Gastrocnemius medialis (tissue), 4 donors: ENCODE data around the gene KRTAP5-3.

Source experiments
- POLR2A ChIP-seq, 2 donors: fragments of 450-650 bp; IDR thresholded peaks; one replicate each; pipeline ENCODE4 v1.6.1; 2017; ENCODE audit warnings: antibody characterized with exemption in 2 of 2, mild to moderate bottlenecking in 2 of 2, moderate library complexity in 2 of 2
- TF ChIP-seq, protein P1 (sequence below), 5 experiments: fragments of 450-650 bp in 3 of 5; fragments of 200-600 bp in 2 of 5; sonication (generic) in 2 of 5; IDR thresholded peaks in 4 of 5; conservative IDR thresholded peaks in 1 of 5; 1 replicate in 4 of 5; 2 replicates in 1 of 5; pipeline ENCODE4 v1.5.1; 2016 to 2019; ENCODE audit warnings: antibody characterized with exemption in 5 of 5, mild to moderate bottlenecking in 3 of 5, moderate library complexity in 3 of 5

DNA sequence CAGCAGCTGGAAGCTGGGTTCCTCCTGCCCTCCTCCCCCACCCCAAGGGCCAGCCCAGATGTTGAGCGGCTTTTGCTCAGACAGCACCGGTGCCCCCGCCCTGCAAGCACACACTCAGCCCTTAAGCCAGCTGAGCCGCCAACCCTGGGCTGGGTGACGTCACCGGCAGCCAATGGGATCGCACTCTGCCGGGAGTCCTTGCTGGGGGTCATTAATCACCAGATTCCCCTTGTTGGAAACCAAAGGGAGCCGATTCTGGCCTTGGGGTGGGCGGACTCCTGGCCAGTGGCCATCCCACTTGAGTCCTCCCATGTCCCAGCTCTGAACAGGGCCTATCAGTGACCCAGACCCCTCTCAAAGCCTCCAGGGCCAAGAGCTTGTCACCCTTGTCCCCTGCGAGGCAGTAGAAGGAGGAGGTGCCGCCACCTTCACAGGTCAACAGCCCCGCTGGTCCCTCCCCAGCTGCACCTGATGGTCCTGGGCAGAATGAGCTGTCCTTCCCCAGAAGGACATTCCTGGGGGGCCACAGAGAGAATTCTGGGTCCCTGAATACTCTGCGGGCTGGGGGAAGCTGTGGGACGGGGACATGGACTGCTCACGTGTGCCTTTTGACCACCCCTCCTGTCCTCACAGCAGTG is 43.6 kb downstream of the KRTAP5-3 start:
- TF ChIP-seq, protein P1, sequence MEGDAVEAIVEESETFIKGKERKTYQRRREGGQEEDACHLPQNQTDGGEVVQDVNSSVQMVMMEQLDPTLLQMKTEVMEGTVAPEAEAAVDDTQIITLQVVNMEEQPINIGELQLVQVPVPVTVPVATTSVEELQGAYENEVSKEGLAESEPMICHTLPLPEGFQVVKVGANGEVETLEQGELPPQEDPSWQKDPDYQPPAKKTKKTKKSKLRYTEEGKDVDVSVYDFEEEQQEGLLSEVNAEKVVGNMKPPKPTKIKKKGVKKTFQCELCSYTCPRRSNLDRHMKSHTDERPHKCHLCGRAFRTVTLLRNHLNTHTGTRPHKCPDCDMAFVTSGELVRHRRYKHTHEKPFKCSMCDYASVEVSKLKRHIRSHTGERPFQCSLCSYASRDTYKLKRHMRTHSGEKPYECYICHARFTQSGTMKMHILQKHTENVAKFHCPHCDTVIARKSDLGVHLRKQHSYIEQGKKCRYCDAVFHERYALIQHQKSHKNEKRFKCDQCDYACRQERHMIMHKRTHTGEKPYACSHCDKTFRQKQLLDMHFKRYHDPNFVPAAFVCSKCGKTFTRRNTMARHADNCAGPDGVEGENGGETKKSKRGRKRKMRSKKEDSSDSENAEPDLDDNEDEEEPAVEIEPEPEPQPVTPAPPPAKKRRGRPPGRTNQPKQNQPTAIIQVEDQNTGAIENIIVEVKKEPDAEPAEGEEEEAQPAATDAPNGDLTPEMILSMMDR (IDR thresholded peaks at IDR 0.05 in 4 of 5, conservative IDR thresholded peaks at IDR 0.05 in 1 of 5), result no peak
- TF ChIP-seq POLR2A (IDR thresholded peaks at IDR 0.05), result no peak
